ENCODE results near the gene TTC23L.
A peak's percentile ranks its signal among the peaks of the same experiment; 100 is the strongest.
"Not testable (repeated sequence)": the region's sequence is repeated elsewhere in the genome, so short reads cannot be mapped to it uniquely, and the experiment has no call there.

TTC23L gene

DNA sequence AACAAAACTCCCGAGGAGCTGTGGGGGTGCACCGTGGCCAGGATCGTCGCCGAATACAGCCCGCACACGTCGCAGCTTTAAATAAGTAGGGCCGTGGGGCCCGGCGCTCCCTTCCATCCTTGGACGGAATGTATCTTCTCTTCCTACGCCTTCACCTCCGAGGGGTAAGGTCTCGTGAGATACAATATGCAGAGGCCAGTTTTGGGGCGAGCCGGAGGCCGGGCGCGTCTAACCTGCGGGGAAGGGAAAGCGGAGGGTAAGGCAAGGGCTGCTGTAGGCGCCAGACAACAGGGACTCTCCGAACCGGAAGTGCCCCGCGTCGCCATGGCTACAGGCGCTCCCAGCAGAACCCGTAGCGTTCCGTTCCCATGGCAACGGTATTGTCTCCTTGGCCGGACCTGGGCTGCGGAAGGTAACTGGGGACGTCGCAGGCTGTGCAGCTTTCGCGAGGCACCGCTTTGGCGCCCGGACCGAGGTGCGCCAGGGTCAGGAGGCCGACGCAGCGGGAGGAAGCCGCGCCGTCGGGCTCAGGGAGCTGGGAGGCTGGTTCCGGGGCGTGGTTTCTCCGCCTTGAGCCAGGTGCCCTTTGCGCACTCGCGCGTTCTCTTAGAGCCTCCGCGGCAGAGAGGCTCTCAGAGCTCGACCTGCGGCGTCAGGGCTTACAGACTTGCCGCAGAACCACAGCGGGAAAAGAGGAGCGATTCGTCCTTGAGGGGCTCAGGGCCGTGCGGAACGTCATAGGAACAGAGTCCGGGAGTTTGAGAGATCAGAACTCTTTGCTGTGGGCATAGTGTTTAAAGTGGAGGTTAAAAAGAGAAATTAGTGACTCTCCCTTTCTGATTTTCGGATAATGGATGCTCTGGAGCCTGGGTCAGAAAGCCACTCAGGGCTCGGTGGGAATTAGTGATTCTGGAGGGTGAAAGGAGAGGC lies at the start of gene TTC23L:
Gene TTC23L (plus strand): TSS at position 380 of the 930 bp plus-strand sequence. CDS start 1,508 bp downstream, outside the sequence.
- DNase-seq = peak; percentile 91

GRCh38 chr5:34789639-34790038 lies 49.3 kb upstream of the TTC23L start:
- no peak for DNase-seq

DNA sequence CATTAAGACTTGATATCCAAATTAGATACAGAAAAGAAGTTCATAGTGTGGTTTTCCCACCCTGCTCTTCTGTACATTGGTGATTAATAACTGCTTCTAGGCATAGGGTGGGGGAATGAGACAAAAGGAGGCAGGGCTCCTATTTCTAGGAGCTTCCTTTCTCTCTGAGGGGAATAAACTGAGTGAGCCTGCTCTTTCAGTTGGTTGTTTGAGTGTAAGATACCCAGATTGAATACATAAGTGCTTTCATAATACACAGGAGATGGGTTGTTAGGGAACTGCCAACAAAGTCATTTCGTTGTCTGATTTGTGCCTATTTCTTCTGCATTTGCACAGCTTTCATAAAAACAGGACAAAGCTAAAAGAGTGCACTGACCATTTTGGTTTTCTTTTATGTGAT lies 48.9 kb upstream of the TTC23L start:
- DNase-seq = no peak

GRCh38 chr5:34791761-34792244 lies 47.2 kb upstream of the TTC23L start:
- no peak for DNase-seq

- no peak for DNase-seq
Observed at GRCh38 chr5:34802834-34803563, 36.0 kb upstream of the TTC23L start.

DNA sequence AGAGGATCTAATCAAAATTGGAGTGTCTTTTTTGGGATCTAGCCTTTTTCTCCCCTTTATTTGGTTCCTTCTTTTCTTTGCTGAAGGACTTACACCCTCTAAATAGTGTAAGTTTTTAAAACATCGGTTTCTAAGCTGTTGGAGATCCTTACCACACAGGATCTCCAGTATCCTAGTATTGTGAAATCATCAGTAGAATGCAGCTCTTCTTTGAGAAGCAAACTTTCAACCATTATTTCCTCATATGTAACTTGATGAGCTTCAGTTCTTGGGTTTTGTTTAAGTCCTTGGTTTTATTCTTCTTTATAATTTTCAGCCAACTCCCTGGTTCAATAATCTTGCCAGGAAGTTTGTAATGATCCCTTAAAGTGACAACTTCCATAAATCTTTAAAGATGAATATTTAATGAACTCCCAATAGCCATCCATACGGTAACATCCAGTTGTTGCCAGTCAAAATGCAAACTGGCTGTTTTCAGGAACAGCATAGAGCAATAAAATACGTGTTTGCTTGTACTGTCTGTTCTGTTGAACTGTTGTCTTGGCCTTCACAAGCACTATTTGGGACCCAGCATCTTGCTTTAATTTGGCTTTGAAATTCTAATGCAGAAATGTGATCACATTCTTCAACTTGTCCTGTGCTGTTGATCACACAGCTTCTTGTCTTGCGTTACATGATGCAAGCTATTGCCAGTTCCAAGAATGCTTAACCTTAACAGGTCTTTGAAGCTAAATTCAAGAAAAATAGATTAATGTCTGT lies 34.8 kb upstream of the TTC23L start:
- DNase-seq = no peak

DNA sequence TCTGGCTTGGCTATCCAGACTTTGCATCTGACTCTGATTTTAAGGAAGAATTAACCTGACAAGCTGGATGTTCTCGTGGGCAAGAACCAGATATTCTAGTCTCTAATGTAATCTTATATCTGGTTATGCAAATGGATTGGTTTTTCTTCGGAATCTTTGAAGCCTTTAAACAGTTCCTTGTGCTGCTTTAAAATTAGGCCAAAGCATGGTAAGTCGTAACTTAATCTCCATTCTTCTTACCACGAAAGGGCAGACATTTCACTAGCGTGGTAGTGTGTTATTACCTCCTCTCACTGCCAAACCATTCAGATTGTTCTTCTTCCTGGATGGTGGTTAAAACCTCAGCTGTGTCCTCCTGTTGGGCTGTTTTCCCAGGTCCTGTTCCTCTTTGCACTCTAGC lies 34.1 kb upstream of the TTC23L start:
- DNase-seq = no peak

DNA sequence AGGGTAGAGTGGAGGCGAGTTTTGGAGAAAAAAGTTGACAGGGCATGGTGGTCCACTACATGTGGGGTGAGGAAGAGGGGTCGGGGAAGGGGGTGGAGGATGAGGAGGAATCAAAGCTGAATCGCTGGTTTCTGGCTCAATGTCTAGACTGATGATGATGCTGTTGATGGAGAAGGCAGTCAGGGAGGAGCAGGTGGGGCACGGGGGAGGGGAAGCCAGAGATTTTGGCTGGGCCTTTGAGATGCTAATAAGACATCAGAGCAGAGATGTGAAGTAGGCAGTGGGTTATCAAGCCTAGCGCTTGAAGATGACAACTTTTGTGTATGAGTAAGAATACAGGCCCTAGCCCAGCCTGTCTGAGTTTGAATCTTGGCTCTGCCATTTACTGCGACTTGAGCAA lies 32.4 kb upstream of the TTC23L start:
- DNase-seq = no peak

- DNase-seq = no peak
Observed at GRCh38 chr5:34811706-34812105, 27.3 kb upstream of the TTC23L start.

GRCh38 chr5:34813509-34813908 lies 25.5 kb upstream of the TTC23L start:
- no peak for DNase-seq

DNA sequence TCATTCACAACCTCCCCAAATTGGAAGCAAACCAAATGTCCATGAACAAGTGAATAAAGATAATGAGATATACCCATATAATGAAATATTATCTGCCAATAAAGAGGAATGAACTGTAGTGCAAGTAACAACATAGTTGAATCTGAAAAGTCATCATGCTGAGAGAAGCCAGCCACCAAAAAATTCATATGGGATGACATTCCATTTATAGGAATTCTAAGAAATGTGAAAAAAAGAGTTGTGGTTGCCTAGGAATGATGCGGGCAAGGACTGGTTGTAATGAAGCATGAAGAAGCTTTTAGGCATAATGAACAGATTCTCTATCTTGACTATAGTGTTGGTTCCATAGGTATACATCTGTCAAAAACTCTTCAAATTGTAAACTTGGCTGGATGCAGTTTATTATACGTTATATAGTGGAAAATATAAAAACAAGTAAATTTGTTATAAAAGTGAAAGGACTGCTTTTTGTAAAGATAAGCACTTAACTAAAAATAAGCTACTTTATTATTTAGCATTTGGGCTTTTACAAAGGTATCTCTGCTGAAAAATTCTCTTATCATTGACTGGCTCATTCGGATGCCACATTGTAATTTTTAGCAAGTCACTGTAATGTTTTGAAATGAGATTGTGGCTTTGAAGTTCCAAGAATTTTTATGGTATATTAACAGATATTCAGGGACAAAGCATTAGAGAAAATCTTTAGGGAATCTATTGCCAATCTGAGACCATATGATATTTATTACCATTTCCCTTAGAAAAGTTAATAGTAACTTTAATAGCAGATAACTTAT lies 21.2 kb upstream of the TTC23L start:
- no peak for DNase-seq

DNA sequence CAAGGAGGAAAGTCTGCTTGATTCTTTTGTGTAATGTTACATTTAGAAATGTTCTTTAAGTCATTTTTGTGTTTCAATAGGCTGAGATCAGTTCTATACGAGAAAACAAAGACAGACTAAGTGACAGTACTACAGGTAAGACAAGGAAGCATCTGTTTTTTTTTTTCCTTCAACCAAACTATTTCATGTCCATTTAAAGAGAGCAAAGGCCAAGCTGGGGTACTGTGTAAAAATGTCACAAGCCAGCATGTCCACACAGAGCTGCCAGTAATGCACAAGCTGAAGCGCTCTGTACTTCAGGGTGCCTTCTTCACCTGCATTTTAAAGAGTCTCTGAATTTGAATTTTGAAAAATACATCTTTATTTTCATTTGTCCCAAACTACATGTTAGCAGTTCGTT lies 20.2 kb upstream of the TTC23L start:
- DNase-seq = no peak

DNA sequence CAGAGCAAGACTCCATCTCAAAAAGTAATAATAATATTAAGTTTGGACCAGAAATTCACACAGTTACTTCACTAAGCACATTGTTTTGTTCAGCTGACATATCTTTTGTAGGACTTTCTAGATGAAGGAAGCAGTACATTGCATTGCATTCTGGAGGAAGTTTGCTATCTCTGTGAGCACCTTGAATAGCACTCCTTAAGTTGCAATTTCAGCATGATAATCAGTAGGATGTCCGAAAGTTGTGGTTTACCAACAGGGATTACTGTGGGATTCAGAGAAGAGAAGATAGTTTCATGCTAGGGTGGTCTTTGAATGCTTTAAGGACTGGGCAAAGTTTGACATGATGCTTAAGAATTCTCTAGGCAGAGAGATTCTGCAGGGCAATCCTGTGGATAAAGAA lies 18.4 kb upstream of the TTC23L start:
- DNase-seq = no peak

DNA sequence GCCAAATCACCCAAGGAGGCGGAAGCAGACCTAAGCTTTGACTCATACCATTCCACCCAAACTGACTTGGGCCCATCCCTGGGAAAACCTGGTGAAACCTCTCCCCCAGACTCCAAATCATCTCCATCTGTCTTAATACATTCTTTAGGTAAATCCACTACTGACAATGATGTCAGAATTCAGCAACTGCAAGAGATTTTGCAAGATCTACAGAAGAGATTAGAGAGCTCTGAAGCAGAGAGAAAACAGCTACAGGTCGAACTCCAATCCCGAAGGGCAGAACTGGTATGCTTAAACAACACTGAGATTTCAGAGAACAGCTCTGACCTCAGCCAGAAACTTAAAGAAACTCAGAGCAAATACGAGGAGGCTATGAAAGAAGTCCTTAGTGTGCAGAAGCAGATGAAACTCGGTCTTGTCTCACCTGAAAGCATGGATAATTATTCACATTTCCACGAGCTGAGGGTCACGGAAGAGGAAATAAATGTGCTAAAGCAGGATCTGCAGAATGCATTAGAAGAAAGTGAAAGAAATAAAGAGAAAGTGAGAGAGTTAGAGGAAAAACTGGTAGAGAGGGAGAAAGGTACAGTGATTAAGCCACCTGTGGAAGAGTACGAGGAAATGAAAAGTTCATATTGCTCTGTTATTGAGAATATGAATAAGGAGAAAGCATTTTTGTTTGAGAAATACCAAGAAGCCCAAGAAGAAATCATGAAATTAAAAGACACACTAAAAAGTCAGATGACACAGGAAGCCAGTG lies 15.8 kb upstream of the TTC23L start:
- no peak for DNase-seq

DNA sequence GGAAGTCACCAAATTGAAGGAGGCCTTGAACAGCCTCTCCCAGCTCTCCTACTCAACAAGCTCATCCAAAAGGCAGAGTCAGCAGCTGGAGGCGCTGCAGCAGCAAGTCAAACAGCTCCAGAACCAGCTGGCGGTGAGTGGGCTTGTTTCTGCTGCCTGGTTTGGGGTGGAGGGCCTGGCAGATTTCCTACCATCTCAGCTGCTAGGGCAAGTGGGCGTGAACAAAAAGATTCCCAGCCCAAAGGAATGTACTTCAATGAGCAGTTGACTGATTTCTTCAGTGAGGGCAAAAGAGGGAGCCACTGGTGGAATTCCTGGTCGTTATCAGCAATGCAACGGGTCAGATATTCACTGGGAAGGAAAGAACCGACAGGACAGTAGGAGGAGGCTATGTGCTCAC lies 12.6 kb upstream of the TTC23L start:
- DNase-seq = no peak

DNA sequence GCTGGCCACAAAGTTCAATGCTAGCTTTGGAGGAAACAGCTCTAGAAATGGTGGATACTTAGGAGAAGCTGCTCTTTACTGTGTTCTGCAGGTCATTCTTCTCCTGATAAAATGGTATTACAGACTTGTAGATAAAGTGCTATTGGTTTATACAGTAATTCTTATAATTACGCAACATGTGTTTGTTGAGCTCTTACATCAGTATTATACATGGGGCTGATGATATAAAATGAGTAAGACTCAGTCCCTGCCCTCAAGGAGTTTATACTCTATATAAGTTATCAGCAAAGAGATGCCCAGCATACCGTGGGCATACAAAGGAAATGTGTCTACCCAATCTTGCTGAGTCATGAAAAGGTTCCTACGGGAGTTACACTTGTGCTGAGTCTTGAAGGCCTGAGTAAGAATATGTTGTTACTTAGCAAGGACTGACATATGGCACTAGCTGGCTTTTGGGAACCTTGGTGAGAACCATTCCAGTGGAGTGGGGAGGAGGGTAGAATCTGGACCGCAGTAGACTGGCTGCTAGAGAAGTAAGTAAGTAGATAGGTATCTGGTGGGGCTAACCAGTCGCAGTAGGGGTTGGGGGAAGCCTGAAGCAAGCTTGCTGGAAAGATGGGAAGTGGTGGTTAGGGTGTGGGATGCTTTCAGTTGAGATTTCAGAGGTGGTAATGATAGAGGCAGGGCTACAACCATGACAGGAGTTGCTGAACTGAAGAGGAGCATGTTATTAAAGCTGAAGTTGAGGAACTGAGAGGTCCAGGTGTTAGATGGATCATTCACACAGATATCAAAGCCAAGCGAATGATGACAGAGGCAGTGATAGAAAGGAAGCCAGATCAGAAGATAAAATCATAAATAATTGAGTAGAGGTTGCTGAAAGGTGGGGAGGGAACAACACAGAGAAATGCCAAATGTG lies 11.1 kb upstream of the TTC23L start:
- DNase-seq = no peak

GRCh38 chr5:34830827-34831226 lies 8.1 kb upstream of the TTC23L start:
- not testable (repeated sequence) for DNase-seq

- no peak for DNase-seq
Observed at GRCh38 chr5:34831303-34831702, 7.7 kb upstream of the TTC23L start.

GRCh38 chr5:34832568-34832967 lies 6.4 kb upstream of the TTC23L start:
- DNase-seq = no peak

DNA sequence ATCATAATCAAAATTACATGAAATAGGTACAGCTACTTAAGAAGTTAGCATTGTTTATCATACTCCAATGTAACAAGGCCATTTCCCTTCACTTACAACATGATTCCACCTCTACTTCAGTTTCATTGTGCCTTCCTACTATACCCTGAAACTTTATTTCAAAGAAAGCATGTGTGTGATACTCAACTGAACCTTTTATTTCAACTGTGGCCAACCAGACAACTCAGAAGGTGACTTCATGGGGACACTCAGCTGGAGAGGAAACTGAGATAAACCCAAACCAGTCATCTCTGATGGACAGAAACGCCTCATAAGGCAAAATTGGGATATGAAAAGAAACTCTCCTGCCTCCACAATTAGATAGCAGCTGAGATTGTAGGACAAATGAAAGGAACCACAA lies 5.9 kb upstream of the TTC23L start:
- no peak for DNase-seq
